ENCODE measurements around the gene POLR3K. TPM values are rescaled to one million over a fixed set of nuclear protein-coding genes. Genes with fewer than 3 reads are reported as not detected.
"Not testable (repeated sequence)": the region's sequence is repeated elsewhere in the genome, so short reads cannot be mapped to it uniquely, and the experiment has no call there.

POLR3K gene
- total RNA-seq, 1 donor from 2014 or later = 8.4 TPM

DNA sequence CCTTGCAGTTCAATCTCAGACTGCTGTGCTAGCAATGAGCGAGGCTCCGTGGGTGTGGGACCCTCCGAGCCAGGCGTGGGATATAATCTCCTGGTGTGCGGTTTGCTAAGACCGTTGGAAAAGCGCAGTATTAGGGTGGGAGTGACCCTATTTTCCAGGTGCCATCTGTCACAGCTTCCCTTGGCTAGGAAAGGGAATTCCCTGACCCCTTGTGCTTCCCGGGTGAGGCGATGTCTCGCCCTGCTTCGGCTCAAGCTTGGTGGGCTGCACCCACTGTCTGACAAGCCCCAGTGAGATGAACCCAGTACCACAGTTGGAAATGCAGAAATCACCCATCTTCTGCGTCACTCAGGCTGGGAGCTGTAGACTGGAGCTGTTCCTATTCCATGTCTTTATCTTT lies 32.5 kb downstream of the POLR3K start:
- DNase-seq (ENCODE audit: low read depth, low spot score) = not testable (repeated sequence)

DNA sequence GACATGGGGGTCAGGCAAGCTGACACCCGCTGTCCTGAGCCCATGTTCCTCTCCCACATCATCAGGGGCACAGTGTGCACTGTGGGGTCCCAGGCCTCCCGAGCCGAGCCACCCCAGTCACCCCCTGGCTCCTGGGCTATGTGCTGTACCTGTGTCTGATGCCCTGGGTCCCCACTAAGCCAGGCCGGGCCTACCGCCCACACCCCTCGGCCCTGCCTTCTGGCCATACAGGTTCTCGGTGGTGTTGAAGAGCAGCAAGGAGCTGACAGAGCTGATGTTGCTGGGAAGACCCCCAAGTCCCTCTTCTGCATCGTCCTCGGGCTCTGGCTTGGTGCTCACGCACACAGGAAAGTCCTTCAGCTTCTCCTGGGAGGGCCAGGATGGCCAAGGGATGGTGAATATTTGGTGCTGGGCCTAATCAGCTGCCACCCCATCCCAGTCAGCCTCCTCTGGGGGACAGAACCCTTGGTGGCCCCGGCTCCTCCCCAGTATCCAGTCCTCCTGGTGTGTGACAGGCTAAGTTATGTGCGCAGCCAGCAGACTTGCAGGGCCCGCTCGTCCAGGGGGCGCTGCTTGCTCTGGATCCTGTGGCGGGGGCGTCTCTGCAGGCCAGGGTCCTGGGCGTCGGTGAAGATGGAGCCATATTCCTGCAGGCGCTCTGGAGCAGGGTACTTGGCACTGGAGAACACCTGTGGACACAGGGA lies 36.2 kb downstream of the POLR3K start:
- not testable (repeated sequence) for DNase-seq (ENCODE audit: low read depth, low spot score)

DNA sequence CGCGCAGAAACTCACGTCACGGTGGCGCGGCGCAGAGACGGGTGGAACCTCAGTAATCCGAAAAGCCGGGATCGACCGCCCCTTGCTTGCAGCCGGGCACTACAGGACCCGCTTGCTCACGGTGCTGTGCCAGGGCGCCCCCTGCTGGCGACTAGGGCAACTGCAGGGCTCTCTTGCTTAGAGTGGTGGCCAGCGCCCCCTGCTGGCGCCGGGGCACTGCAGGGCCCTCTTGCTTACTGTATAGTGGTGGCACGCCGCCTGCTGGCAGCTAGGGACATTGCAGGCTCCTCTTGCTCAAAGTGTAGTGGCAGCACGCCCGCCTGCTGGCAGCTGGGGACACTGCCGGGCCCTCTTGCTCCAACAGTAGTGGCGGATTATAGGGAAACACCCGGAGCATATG lies 42.6 kb downstream of the POLR3K start:
- not testable (repeated sequence) for DNase-seq (ENCODE audit: low read depth, low spot score)

DNA sequence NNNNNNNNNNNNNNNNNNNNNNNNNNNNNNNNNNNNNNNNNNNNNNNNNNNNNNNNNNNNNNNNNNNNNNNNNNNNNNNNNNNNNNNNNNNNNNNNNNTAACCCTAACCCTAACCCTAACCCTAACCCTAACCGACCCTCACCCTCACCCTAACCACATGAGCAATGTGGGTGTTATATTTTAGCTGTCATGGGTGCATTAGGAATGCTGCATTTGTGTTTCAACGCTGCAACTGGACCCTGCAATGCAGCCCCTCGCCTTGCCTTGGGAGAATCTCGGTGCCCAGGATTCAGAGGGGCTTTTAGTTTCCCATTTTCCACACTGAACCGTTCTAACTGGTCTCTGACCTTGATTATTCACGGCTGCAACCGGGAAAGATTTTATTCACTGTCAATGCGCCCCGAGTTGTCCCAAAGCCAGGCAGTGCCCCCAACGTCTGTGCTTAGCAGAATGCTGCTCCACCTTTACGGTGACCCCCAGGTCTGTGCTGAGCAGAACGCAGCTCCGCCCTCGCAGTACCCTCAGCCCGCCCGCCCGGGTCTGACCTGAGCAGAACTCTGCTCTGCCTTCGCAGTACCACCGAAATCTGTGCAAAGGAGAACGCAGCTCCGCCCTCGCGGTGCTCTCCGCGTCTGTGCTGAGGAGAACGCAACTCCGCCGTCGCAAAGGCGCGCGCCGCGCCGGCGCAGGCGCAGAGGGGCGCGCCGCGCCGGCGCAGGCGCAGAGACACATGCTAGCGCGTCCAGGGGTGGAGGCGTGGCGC lies 43.3 kb downstream of the POLR3K start:
- DNase-seq (ENCODE audit: low read depth, low spot score) = no peak

Other genes with a start within 250 kb of the POLR3K start
- gene SNRNP25, start 220 bp upstream of the POLR3K start, total RNA-seq = 29.2 and 40.9 TPM in 2 replicates
- gene RHBDF1, start 19.0 kb upstream of the POLR3K start, total RNA-seq = 24.9 and 26.2 TPM in 2 replicates
- gene MPG, start 24.6 kb upstream of the POLR3K start, total RNA-seq = 129 and 253 TPM in 2 replicates
- 6.4 and 6.6 TPM in 2 replicates for gene NPRL3, start 85.1 kb upstream of the POLR3K start, total RNA-seq
- not detected in 2 replicates for gene HBZ, start 99.0 kb upstream of the POLR3K start, total RNA-seq
- not detected in 2 replicates for gene HBM, start 112.4 kb upstream of the POLR3K start, total RNA-seq
- gene HBA2, start 119.3 kb upstream of the POLR3K start, total RNA-seq = not detected in 2 replicates
- gene HBA1, start 123.1 kb upstream of the POLR3K start, total RNA-seq = not detected in 2 replicates
- gene HBQ1, start 126.9 kb upstream of the POLR3K start, total RNA-seq = 0.21 and 1.5 TPM in 2 replicates
- gene LUC7L, start 175.8 kb upstream of the POLR3K start, total RNA-seq = 32.0 and 57.0 TPM in 2 replicates
- gene FAM234A, start 181.2 kb upstream of the POLR3K start, total RNA-seq = 49.5 and 54.3 TPM in 2 replicates
- gene RGS11, start 222.3 kb upstream of the POLR3K start, total RNA-seq = 2.7 and 4.6 TPM in 2 replicates
- 1.5 and 12.3 TPM in 2 replicates for gene ARHGDIG, start 227.0 kb upstream of the POLR3K start, total RNA-seq
- 0.14 and 0.92 TPM in 2 replicates for gene PDIA2, start 229.6 kb upstream of the POLR3K start, total RNA-seq